Measurements from ENCODE around the gene LARGE1.

LARGE1 gene

GRCh38 chr22:33854724-33855123 is 65.6 kb downstream of the LARGE1 start:
- no peak for TF ChIP-seq RAD21 (IDR thresholded peaks at IDR 0.05; ENCODE audit: low read depth)
- TF ChIP-seq TCF12 (IDR thresholded peaks at IDR 0.05; ENCODE audit: low read depth), result no peak
- no peak for TF ChIP-seq NFIC (IDR thresholded peaks at IDR 0.05)
- TF ChIP-seq EGR1 (IDR thresholded peaks at IDR 0.05), result no peak
- no peak for TF ChIP-seq CEBPB (IDR thresholded peaks at IDR 0.05)
- TF ChIP-seq ZBTB7A (IDR thresholded peaks at IDR 0.05; ENCODE audit: low read depth), result no peak
- TF ChIP-seq REST (IDR thresholded peaks at IDR 0.05; ENCODE audit: low read depth), result no peak
- no peak for TF ChIP-seq EP300 (IDR thresholded peaks at IDR 0.05; ENCODE audit: borderline replicate concordance)
- TF ChIP-seq TAF1 (IDR thresholded peaks at IDR 0.05; ENCODE audit: low read depth), result no peak
- no peak for TF ChIP-seq MAX (IDR thresholded peaks at IDR 0.05)
- no peak for TF ChIP-seq YY1 (IDR thresholded peaks at IDR 0.05; ENCODE audit: low read depth)

GRCh38 chr22:33853200-33854097 is 66.8 kb downstream of the LARGE1 start:
- TF ChIP-seq EP300 (IDR thresholded peaks at IDR 0.05; ENCODE audit: borderline replicate concordance), result no peak
- no peak for TF ChIP-seq FOXM1 (IDR thresholded peaks at IDR 0.05; ENCODE audit: borderline replicate concordance, low read depth)
- TF ChIP-seq ZBTB7A (IDR thresholded peaks at IDR 0.05; ENCODE audit: low read depth), result no peak
- TF ChIP-seq USF1 (IDR thresholded peaks at IDR 0.05), result no peak
- no peak for TF ChIP-seq TCF12 (IDR thresholded peaks at IDR 0.05; ENCODE audit: low read depth)
- no peak for TF ChIP-seq RAD21 (IDR thresholded peaks at IDR 0.05; ENCODE audit: low read depth)
- no peak for TF ChIP-seq REST (IDR thresholded peaks at IDR 0.05; ENCODE audit: low read depth)
- TF ChIP-seq MAX (IDR thresholded peaks at IDR 0.05), result no peak
- no peak for TF ChIP-seq YY1 (IDR thresholded peaks at IDR 0.05; ENCODE audit: low read depth)

- TF ChIP-seq RAD21 (IDR thresholded peaks at IDR 0.05; ENCODE audit: low read depth), result no peak
- TF ChIP-seq TAF1 (IDR thresholded peaks at IDR 0.05; ENCODE audit: low read depth), result no peak
- no peak for TF ChIP-seq EGR1 (IDR thresholded peaks at IDR 0.05)
- no peak for TF ChIP-seq FOXM1 (IDR thresholded peaks at IDR 0.05; ENCODE audit: borderline replicate concordance, low read depth)
- no peak for TF ChIP-seq REST (IDR thresholded peaks at IDR 0.05; ENCODE audit: low read depth)
- TF ChIP-seq CEBPB (IDR thresholded peaks at IDR 0.05), result no peak
- no peak for TF ChIP-seq YY1 (IDR thresholded peaks at IDR 0.05; ENCODE audit: low read depth)
- TF ChIP-seq TCF12 (IDR thresholded peaks at IDR 0.05; ENCODE audit: low read depth), result no peak
- TF ChIP-seq EP300 (IDR thresholded peaks at IDR 0.05; ENCODE audit: borderline replicate concordance), result no peak
- TF ChIP-seq NFIC (IDR thresholded peaks at IDR 0.05), result no peak
- TF ChIP-seq CREB1 (IDR thresholded peaks at IDR 0.05; ENCODE audit: low read depth), result no peak
- TF ChIP-seq ZBTB7A (IDR thresholded peaks at IDR 0.05; ENCODE audit: low read depth), result no peak
- TF ChIP-seq MAX (IDR thresholded peaks at IDR 0.05), result no peak
These were observed 68.4 kb downstream of the LARGE1 start for GRCh38 chr22:33851821-33852384.

- TF ChIP-seq YY1 (IDR thresholded peaks at IDR 0.05; ENCODE audit: low read depth) (no peak), CEBPB (IDR thresholded peaks at IDR 0.05) (no peak), MAX (IDR thresholded peaks at IDR 0.05) (no peak), REST (IDR thresholded peaks at IDR 0.05; ENCODE audit: low read depth) (no peak), ZBTB7A (IDR thresholded peaks at IDR 0.05; ENCODE audit: low read depth) (no peak), CREB1 (IDR thresholded peaks at IDR 0.05; ENCODE audit: low read depth) (no peak), FOXM1 (IDR thresholded peaks at IDR 0.05; ENCODE audit: borderline replicate concordance, low read depth) (no peak)
These were observed 69.0 kb downstream of the LARGE1 start for GRCh38 chr22:33851240-33851639.
